PFSK-1 (cell line): Measurements from ENCODE around the gene ST8SIA1.

Source experiments
- FOXP2 ChIP-seq: optimal IDR thresholded peaks from 2 replicates; pipeline ENCODE3; 2011; ENCODE audit warnings: borderline replicate concordance, control low read depth, inconsistent platforms; ENCODE audit not compliant: insufficient read depth; ENCODE audit errors: extremely low read length, extremely low read depth
- POLR2AphosphoS5 ChIP-seq: IDR thresholded peaks from 2 replicates; pipeline ENCODE4 v1.6.1; 2012; ENCODE audit warnings: low read depth, mild to moderate bottlenecking, control low read depth, low read length, moderate library complexity
- REST ChIP-seq, 2 experiments: IDR thresholded peaks; 2 replicates each; pipeline versions ENCODE4 v1.6.1 to v1.8.0; 2011 to 2012; ENCODE audit warnings: low read depth in 2 of 2, low read length in 2 of 2, control low read depth in 1 of 2, inconsistent platforms in 1 of 2, mild to moderate bottlenecking in 1 of 2, moderate library complexity in 1 of 2; ENCODE audit not compliant: insufficient read depth in 1 of 2
- SIN3A ChIP-seq: IDR thresholded peaks from 2 replicates; pipeline ENCODE4 v1.6.1; 2012; ENCODE audit warnings: mild to moderate bottlenecking, low read length, moderate library complexity, borderline replicate concordance; ENCODE audit not compliant: insufficient read depth
- TAF1 ChIP-seq: IDR thresholded peaks from 2 replicates; pipeline ENCODE4 v1.6.1; 2012; ENCODE audit warnings: low read length, control low read depth, borderline replicate concordance; ENCODE audit not compliant: insufficient read depth

Gene ST8SIA1

DNA sequence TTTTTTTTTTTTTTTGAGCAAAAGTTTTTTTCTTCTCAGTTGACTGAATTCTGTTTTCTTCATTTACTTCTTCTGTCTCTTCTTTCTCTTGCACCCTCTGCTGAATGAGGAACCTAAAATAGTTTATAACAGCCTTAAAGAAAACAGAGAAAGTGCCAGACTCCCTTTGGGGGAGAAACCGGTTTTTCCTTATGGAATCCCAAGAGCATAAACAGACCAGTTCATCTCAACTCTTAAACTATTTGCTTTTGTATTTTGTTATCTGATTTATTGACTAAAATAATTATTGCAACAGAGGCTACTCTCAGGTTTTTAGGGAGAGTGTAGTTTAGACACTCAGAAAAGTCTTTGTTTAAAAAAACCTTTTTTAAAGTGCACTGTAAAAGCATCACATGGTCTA lies 30.2 kb downstream of the ST8SIA1 start:
- no peak for TF ChIP-seq TAF1
- no peak for TF ChIP-seq REST (IDR thresholded peaks at IDR 0.05; ENCODE audit: insufficient read depth in 1 of 2, low read depth in 2 of 2, low read length in 2 of 2)
- no peak for TF ChIP-seq SIN3A
- TF ChIP-seq POLR2AphosphoS5: no peak
- TF ChIP-seq FOXP2: no peak

GRCh38 chr12:22299294-22299912 lies 35.1 kb downstream of the ST8SIA1 start:
- TF ChIP-seq REST (IDR thresholded peaks at IDR 0.05; ENCODE audit: insufficient read depth in 1 of 2, low read depth in 2 of 2, low read length in 2 of 2) (no peak), TAF1 (no peak), SIN3A (no peak), POLR2AphosphoS5 (no peak), FOXP2 (no peak)

DNA sequence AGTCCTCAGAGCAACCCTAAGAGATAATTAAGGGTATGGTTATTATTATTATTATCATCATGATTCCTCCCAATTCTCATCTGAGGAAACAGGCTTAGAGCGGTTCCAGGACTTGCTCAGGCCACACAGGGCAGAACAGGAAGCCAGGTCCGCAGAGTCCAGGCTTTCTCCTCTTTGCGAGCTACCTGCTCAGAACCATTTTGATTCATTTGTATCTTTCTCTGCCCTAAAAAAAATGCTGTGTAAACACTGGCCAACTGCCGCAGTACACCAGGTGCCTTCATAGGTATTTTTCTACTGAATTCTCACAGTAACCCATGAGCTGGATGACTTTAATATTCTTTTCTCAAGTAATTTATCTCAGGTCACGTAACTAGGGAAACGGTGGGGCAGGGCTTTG lies 45.3 kb downstream of the ST8SIA1 start:
- TF ChIP-seq TAF1 (no peak), REST (IDR thresholded peaks at IDR 0.05; ENCODE audit: insufficient read depth in 1 of 2, low read depth in 2 of 2, low read length in 2 of 2) (no peak), SIN3A (no peak)

- TF ChIP-seq POLR2AphosphoS5 (no peak), TAF1 (no peak), SIN3A (no peak), FOXP2 (no peak), REST (IDR thresholded peaks at IDR 0.05; ENCODE audit: insufficient read depth in 1 of 2, low read depth in 2 of 2, low read length in 2 of 2) (no peak)
These were observed 46.5 kb downstream of the ST8SIA1 start for GRCh38 chr12:22287776-22288621.

GRCh38 chr12:22287101-22287500 lies 47.4 kb downstream of the ST8SIA1 start:
- TF ChIP-seq SIN3A (no peak), FOXP2 (no peak), POLR2AphosphoS5 (no peak), REST (IDR thresholded peaks at IDR 0.05; ENCODE audit: insufficient read depth in 1 of 2, low read depth in 2 of 2, low read length in 2 of 2) (no peak), TAF1 (no peak)
